Smooth muscle cell (in vitro differentiated cells): ENCODE results near the gene PNMT. TPM values are rescaled to one million over a fixed set of nuclear protein-coding genes. Genes with fewer than 3 reads are reported as not detected.

ENCODE experiments used
- DNase-seq: peaks from one replicate; lab custom pipeline; 2025; ENCODE audit not compliant: unreplicated experiment; lab: John Stamatoyannopoulos, UW
- H2AFZ ChIP-seq: fragments of 200-600 bp; sonication (generic); 2 replicates; pipeline ENCODE4 v1.6.0; 2016; ENCODE audit warnings: antibody characterized with exemption, low read depth, mild to moderate bottlenecking
- H3F3A ChIP-seq: fragments of 200-600 bp; sonication (generic); 2 replicates; pipeline ENCODE4 v1.6.0; 2017; ENCODE audit warnings: antibody characterized with exemption, low read depth
- H3K27ac ChIP-seq: fragments of 200-600 bp; sonication (generic); 2 replicates; pipeline ENCODE4 v1.5.1; 2016; ENCODE audit warnings: low read depth, mild to moderate bottlenecking
- H3K27me3 ChIP-seq: fragments of 200-600 bp; sonication (generic); 2 replicates; pipeline ENCODE4 v1.6.1; 2016; ENCODE audit warnings: low read depth, mild to moderate bottlenecking
- H3K36me3 ChIP-seq: fragments of 200-600 bp; sonication (generic); 2 replicates; pipeline ENCODE4 v1.5.1; 2016; ENCODE audit warnings: low read depth
- H3K4me1 ChIP-seq: fragments of 200-600 bp; sonication (generic); 2 replicates; pipeline ENCODE4 v1.5.1; 2016; ENCODE audit warnings: low read depth
- H3K4me2 ChIP-seq: fragments of 200-600 bp; sonication (generic); 2 replicates; pipeline ENCODE4 v1.6.0; 2016; ENCODE audit warnings: mild to moderate bottlenecking
- H3K4me3 ChIP-seq: fragments of 200-600 bp; sonication (generic); 2 replicates; pipeline ENCODE4 v1.5.1; 2016; ENCODE audit warnings: mild to moderate bottlenecking
- H3K79me2 ChIP-seq: fragments of 200-600 bp; sonication (generic); 2 replicates; pipeline ENCODE4 v1.6.0; 2016; ENCODE audit warnings: low read depth, mild to moderate bottlenecking
- H3K9ac ChIP-seq: fragments of 200-600 bp; sonication (generic); 2 replicates; pipeline ENCODE4 v1.6.0; 2016; ENCODE audit warnings: low read depth
- H3K9me3 ChIP-seq: fragments of 200-600 bp; sonication (generic); replicated peaks from 2 replicates; pipeline ENCODE4 v1.5.1; 2016; ENCODE audit warnings: low read depth
- H4K20me1 ChIP-seq: fragments of 200-600 bp; sonication (generic); 2 replicates; pipeline ENCODE4 v1.6.0; 2016; ENCODE audit warnings: low read depth
- CTCF ChIP-seq: fragments of 200-600 bp; sonication (generic); IDR thresholded peaks from 2 replicates; pipeline ENCODE4 v1.5.1; 2017; ENCODE audit warnings: borderline replicate concordance, mild to moderate bottlenecking, antibody characterized with exemption; ENCODE audit not compliant: insufficient read depth, poor library complexity, severe bottlenecking
- WGBS: methylation state at CpG from one replicate; pipeline ENCODE4 v1.1.7; 2016; ENCODE audit warnings: low lambda C conversion rate; 5-methylcytosine and 5-hydroxymethylcytosine counted together
- polyA plus RNA-seq: library from polyadenylated mRNA; unstranded; fragments of >200 nt; fragmentation: Nextera tagmentation; extraction: Ambion mirVana; gene quantifications from 2 replicates; pipeline ENCODE4 v1.2.1, GENCODE V29; 2016
- total RNA-seq: library from RNA; depleted of rRNA; stranded (reverse); fragments of >200 nt; gene quantifications from 2 replicates; pipeline ENCODE4 v1.2.3, GENCODE V29; 2014

The PNMT gene
- total and polyA plus RNA-seq, 2 experiments from 2014 or later: 0.23 TPM; not detected in 1

- Histone ChIP-seq H3K36me3 (no peaks in the 10 kb centered on the region), H3K9ac (no peak overlapping the region), H3K9me3 (no peaks in the 10 kb centered on the region), H3K27me3 (no peaks in the 10 kb centered on the region), H3K27ac (no peak overlapping the region), H4K20me1 (peaks cover 81% of the 10 kb centered on the region), H3K4me2 (no peak overlapping the region), H3K79me2 (peaks cover 11% of the 10 kb centered on the region), H2AFZ (no peak overlapping the region), H3F3A (no peaks in the 10 kb centered on the region), H3K4me1 (peaks cover 27% of the 10 kb centered on the region), H3K4me3 (no peak overlapping the region)
- DNase-seq: no peak
- WGBS: 95% methylated on average over 15 of the region's 15 CpGs
- no peak for TF ChIP-seq CTCF
Measured at GRCh38 chr17:39648616-39649366, 19.5 kb upstream of the PNMT start.

GRCh38 chr17:39650121-39650579 lies 18.1 kb upstream of the PNMT start:
- H3K79me2 ChIP-seq: peaks cover 9% of the 10 kb centered on the region
- 84% methylated on average over 11 of the region's 11 CpGs for WGBS

GRCh38 chr17:39651923-39652586 lies 16.2 kb upstream of the PNMT start:
- Histone ChIP-seq H3K9ac (no peak overlapping the region), H3K4me3 (no peak overlapping the region), H3K4me1 (peaks cover 20% of the 10 kb centered on the region), H3K4me2 (no peak overlapping the region), H3K9me3 (no peaks in the 10 kb centered on the region), H3K79me2 (peaks cover 7% of the 10 kb centered on the region), H3K27ac (peak overlapping the region; percentile 29), H4K20me1 (peaks cover 75% of the 10 kb centered on the region), H3F3A (no peaks in the 10 kb centered on the region), H3K27me3 (no peaks in the 10 kb centered on the region), H3K36me3 (no peaks in the 10 kb centered on the region), H2AFZ (no peak overlapping the region)
- WGBS: 82% methylated on average over 8 of the region's 8 CpGs
- no peak for TF ChIP-seq CTCF
- no peak for DNase-seq

More at GRCh38 chr17:39650121-39650579, 18.1 kb upstream of the PNMT start:
- no peak overlapping the region for H3K4me2 ChIP-seq
- no peak overlapping the region for H3K9ac ChIP-seq
- peaks cover 23% of the 10 kb centered on the region for H3K4me1 ChIP-seq
- H3K9me3 ChIP-seq: no peaks in the 10 kb centered on the region
- H3K27me3 ChIP-seq: no peaks in the 10 kb centered on the region
- no peak for DNase-seq
- TF ChIP-seq CTCF: no peak
- H3K36me3 ChIP-seq: no peaks in the 10 kb centered on the region
- H3K27ac ChIP-seq: no peak overlapping the region
- peaks cover 81% of the 10 kb centered on the region for H4K20me1 ChIP-seq
- H3F3A ChIP-seq: no peaks in the 10 kb centered on the region
- H2AFZ ChIP-seq: no peak overlapping the region
- H3K4me3 ChIP-seq: no peak overlapping the region
